Activated CD8-positive, alpha-beta T cell treated with anti-CD3 and anti-CD28 coated beads, Interleukin-2, amount 10 ng/mL, durations not matched to agents 7 days and 5 days (primary cell): ENCODE results near the gene NLRP2B. TPM values are rescaled to one million over a fixed set of nuclear protein-coding genes. Genes with fewer than 3 reads are reported as not detected.
"Not testable (repeated sequence)": the region's sequence is repeated elsewhere in the genome, so short reads cannot be mapped to it uniquely, and the experiment has no call there.

Source experiments
- ATAC-seq: fragments of 150-1000 bp; cut with Tn5 transposase; one replicate; pipeline ENCODE4 v1.10.0; 2021; ENCODE audit warnings: moderate library complexity
- CTCF ChIA-PET: fragments of 350-600 bp; sonication (Branson Sonifier 250); formaldehyde crosslinking; loops from one replicate; lab custom pipeline; 2021; ENCODE audit warnings: antibody characterized with exemption; lab: Charles Lee
- POLR2A ChIA-PET: fragments of 350-600 bp; sonication (Branson Sonifier 250); formaldehyde crosslinking; loops from one replicate; lab custom pipeline; 2021; ENCODE audit warnings: antibody characterized with exemption; lab: Charles Lee
- DNase-seq: peaks from one replicate; pipeline ENCODE4 v3.0.0-alpha.2; 2020
- H3K27ac Mint-ChIP-seq: one replicate; pipeline ENCODE4 v1.8.0; 2021; ENCODE audit warnings: mild to moderate bottlenecking, mixed read lengths
- H3K27me3 Mint-ChIP-seq: one replicate; pipeline ENCODE4 v1.8.0; 2021; ENCODE audit warnings: low read depth, mixed read lengths
- H3K36me3 Mint-ChIP-seq: one replicate; pipeline ENCODE4 v1.8.0; 2021; ENCODE audit warnings: low read depth, mixed read lengths
- H3K4me1 Mint-ChIP-seq: one replicate; pipeline ENCODE4 v1.8.0; 2021; ENCODE audit warnings: low read depth, mixed read lengths
- H3K4me3 Mint-ChIP-seq: one replicate; pipeline ENCODE4 v1.8.0; 2021; ENCODE audit warnings: mild to moderate bottlenecking, mixed read lengths
- H3K9me3 Mint-ChIP-seq: one replicate; pipeline ENCODE4 v1.8.0; 2022; ENCODE audit warnings: mixed read lengths; ENCODE audit not compliant: insufficient read depth
- total RNA-seq, 2 experiments: library from RNA; stranded (reverse); gene quantifications; one replicate each; pipeline ENCODE4 v1.2.3, GENCODE V29; 2021

Gene NLRP2B
- not detected for total RNA-seq

DNA sequence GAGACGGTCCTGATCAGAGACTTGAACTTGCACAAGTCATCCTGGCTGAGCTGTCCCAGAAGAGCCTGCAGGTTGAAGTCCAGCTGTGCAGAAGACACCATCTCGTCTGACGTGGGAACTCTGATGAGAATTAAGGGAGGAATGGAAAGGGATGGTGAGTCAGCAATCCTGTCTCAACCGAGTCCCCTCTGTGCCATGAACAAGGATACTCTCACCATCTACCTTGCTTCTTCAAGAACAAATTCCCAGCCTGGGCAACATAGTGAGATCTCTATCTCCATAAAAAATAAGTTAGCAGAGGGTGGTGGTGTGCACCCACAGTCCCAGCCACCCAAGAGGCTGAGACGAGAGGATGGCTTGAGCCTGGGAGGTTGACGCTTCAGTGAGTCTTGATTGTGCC lies at the start of gene NLRP2B:
Gene NLRP2B (minus strand): TSS at position 101 of the 400 bp plus-strand sequence.
- Mint-ChIP-seq H3K4me1 (no peaks in the 10 kb centered on the region), H3K27me3 (no peaks in the 10 kb centered on the region), H3K36me3 (no peaks in the 10 kb centered on the region), H3K4me3 (no peak within 1 kb of the TSS), H3K27ac (no peak within 1 kb of the TSS), H3K9me3 (peaks cover 4% of the 10 kb centered on the region)
- CTCF ChIA-PET = no interaction called here
- POLR2A ChIA-PET = no interaction called here
- DNase-seq (no peak), ATAC-seq (no peak)

DNA sequence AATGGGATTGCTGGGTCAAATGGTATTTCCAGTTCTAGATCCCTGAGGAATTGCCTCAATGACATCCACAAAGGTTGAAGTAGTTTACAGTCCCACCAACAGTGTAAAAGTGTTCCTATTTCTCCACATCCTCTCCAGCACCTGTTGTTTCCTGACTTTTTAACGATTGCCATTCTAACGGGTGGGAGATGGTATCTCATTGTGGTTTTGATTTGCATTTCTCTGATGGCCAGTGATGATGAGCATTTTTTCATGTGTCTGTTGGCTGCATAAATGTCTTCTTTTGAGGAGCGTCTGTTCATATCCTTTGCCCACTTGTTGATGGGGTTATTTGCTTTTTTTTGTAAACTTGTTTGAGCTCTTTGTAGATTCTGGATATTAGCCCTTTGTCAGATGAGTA lies 45.9 kb upstream of the NLRP2B start:
- POLR2A ChIA-PET, H3K27me3 Mint-ChIP-seq, CTCF ChIA-PET: not testable (repeated sequence)

DNA sequence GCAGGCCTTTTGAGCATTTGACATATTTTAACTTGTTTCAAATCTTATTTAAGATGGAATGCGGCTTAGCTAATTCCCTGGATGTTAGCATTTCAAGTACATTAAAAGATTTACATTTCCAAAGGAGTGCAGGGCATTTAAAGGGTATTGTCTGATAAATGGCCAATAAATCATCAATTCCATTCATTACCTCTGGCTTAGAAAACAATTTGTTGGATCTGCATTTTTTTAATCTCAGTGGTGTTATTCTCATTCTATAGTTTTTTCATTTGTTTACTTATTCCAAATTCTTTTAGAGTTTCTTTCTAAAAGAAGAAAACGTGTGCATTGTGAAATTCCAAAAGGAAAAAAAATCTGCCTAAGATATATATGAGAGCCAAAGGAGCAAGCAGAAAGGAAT lies 1.3 kb upstream of the NLRP2B start:
- POLR2A ChIA-PET = no interaction called here
- H3K36me3 Mint-ChIP-seq = no peaks in the 10 kb centered on the region
- H3K9me3 Mint-ChIP-seq = peaks cover 4% of the 10 kb centered on the region
- no peaks in the 10 kb centered on the region for H3K4me1 Mint-ChIP-seq
- H3K4me3 Mint-ChIP-seq = no peak overlapping the region
- DNase-seq (no peak), ATAC-seq (no peak)
- CTCF ChIA-PET = no interaction called here
- no peak overlapping the region for H3K27ac Mint-ChIP-seq
- no peaks in the 10 kb centered on the region for H3K27me3 Mint-ChIP-seq

More for the DNA sequence above, 45.9 kb upstream of the NLRP2B start:
- H3K4me1 Mint-ChIP-seq, H3K4me3 Mint-ChIP-seq, H3K27ac Mint-ChIP-seq, H3K36me3 Mint-ChIP-seq, H3K9me3 Mint-ChIP-seq, DNase-seq, ATAC-seq: not testable (repeated sequence)

DNA sequence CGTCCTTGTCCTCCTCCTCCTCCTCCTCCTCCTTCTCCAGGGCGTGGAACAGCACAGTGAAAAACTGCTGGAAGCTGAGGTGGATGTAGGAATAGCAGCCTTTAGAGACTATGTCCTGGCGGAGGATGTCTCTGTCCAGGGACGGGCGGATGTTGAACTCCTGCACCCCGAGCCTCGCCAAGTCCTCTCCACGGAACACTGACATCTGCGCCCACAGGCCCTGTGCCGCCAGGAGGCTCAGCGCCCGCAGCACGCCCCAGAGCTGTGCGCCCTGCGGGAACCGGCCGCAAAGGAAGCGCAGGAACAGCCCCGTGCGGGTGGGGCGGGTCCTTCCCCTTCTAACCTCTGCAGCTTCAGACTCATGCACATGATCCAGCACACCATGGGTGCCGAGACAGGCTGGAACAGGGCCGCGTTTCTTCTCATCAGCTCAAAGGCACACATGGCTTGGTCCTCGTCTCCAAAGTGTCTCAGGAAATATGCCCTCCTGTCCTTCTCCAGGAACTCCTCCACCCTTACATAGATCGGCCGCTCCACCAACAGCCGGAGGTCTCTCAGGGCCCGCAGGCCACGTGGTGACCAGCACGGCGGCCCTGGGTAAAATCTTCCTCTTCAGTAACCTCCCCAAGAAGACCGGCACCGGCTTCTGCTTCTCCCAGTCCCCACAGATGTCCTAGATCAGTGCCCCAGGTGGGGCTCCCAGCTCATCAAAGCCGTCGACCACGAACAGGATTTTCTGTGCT lies 1.2 kb downstream of the NLRP2B start:
- Mint-ChIP-seq H3K27me3 (no peaks in the 10 kb centered on the region), H3K4me3 (no peak overlapping the region), H3K9me3 (peaks cover 4% of the 10 kb centered on the region), H3K36me3 (no peaks in the 10 kb centered on the region), H3K27ac (no peak overlapping the region), H3K4me1 (no peaks in the 10 kb centered on the region)
- no peak for DNase-seq
- ChIA-PET CTCF (no interaction called here), POLR2A (no interaction called here)
- ATAC-seq = no peak

DNA sequence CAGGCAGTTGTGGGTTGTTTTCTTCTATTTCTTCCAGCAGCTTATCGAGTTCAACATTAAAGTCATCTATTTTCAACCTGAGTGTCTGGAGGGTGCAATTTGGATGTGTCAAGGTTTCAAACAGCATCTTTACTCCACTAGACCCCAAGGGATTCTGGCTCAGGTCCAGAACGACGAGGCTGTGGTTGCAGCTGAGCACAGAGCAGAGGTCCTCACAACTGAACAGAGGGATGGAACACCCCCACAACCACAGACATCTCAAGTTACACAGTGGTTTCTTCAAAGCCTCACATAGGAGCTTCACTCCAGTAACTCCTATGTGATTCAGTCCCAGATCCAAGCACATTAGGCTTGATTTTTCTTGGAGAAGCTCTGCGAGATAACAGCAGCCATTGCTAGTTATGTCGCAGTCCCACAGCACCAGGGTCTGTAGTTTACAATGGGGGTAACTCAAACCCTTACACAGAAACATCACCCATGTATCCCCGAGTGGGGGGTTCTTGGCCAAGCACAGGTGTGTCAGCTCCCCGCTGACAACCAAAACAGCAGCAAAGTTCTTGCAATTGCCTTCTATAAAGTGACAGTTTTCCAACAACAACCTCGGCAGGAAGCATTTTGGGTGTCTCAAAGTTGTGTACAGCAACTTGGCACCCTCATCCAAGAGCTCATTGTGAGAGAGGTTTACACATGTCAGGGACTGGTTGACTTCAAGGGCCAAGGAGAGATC lies 2.8 kb downstream of the NLRP2B start:
- no peaks in the 10 kb centered on the region for H3K27me3 Mint-ChIP-seq
- H3K36me3 Mint-ChIP-seq = no peaks in the 10 kb centered on the region
- CTCF ChIA-PET = no interaction called here
- POLR2A ChIA-PET = no interaction called here
- H3K9me3 Mint-ChIP-seq = peaks cover 4% of the 10 kb centered on the region
- no peak overlapping the region for H3K27ac Mint-ChIP-seq
- no peak overlapping the region for H3K4me3 Mint-ChIP-seq
- no peak for DNase-seq
- no peak for ATAC-seq
- no peaks in the 10 kb centered on the region for H3K4me1 Mint-ChIP-seq

DNA sequence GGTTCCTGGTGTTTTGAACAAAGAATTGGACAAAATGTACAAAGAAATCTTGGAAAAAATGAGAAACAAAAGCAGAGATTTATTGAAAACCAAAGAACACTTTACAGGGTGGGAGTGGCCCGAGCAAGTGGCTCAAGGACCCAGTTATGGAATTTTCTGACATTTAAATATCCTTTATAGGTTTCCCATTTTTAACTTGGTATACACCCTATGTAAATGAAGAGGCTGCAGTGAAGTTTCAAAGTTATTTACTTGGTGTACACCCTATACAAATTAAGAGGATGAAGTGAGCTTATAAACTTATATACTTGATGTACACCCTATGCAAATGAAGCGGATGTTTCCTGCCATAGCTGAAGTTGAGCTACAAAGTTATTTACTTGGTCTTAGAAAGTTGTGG lies 4.7 kb downstream of the NLRP2B start:
- Mint-ChIP-seq H3K9me3 (peaks cover 4% of the 10 kb centered on the region), H3K36me3 (no peaks in the 10 kb centered on the region), H3K27ac (no peak overlapping the region), H3K4me3 (no peak overlapping the region), H3K27me3 (no peaks in the 10 kb centered on the region), H3K4me1 (no peaks in the 10 kb centered on the region)
- no peak for ATAC-seq
- POLR2A ChIA-PET = interaction anchor here (0.5 kb wide), 1 partner anchor 383 kb away, joined by 3 read pairs; no protein-coding TSS in a partner anchor
- CTCF ChIA-PET = no interaction called here
- DNase-seq = no peak

DNA sequence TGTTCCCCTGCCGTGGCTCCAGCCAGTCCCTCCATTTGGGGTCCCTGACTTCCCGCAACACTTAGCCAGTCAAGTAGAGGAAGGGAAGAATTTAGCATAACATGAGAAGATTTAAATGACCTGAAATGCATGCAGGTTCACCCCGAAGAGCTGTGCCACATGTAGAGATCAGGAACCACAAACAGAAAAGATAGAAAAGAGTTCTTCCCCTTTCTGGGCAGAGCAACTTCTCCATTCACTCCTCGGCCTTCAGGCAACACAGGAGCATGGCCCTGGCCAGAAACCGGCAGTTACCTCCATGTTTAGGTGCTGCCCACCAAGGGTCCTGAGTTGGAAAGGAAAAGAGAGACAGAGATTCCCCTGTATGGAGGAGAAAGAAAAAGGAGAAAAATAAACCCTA lies 5.2 kb downstream of the NLRP2B start:
- Mint-ChIP-seq H3K27ac (no peak overlapping the region), H3K36me3 (no peaks in the 10 kb centered on the region), H3K4me3 (no peak overlapping the region), H3K4me1 (no peaks in the 10 kb centered on the region), H3K27me3 (no peaks in the 10 kb centered on the region), H3K9me3 (peaks cover 2% of the 10 kb centered on the region)
- ChIA-PET CTCF (no interaction called here), POLR2A (no interaction called here)
- DNase-seq (no peak), ATAC-seq (no peak)

DNA sequence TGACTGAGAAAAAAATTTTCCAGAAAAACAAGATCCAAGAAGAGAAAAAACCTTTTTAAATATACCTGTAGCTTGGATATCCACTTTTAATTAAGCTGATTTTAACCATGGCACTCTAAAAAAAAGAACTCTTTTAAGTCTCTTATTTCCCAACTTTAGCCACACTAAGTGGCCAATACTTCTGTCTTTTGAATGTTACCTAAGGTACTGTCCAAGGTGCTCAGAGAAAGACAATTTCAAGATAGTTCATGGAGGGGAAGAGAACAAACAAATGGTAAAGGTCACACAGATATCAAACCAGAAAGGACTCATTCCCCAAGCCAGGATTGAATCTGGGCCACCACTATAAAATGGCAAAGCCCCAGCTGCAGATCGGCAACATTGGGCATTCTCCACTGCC lies 10.1 kb downstream of the NLRP2B start:
- H3K27ac Mint-ChIP-seq = no peak overlapping the region
- ATAC-seq = no peak
- ChIA-PET CTCF (no interaction called here), POLR2A (no interaction called here)
- H3K27me3 Mint-ChIP-seq = no peaks in the 10 kb centered on the region
- H3K36me3 Mint-ChIP-seq = no peaks in the 10 kb centered on the region
- no peaks in the 10 kb centered on the region for H3K9me3 Mint-ChIP-seq
- no peaks in the 10 kb centered on the region for H3K4me1 Mint-ChIP-seq
- H3K4me3 Mint-ChIP-seq = no peak overlapping the region
- no peak for DNase-seq

DNA sequence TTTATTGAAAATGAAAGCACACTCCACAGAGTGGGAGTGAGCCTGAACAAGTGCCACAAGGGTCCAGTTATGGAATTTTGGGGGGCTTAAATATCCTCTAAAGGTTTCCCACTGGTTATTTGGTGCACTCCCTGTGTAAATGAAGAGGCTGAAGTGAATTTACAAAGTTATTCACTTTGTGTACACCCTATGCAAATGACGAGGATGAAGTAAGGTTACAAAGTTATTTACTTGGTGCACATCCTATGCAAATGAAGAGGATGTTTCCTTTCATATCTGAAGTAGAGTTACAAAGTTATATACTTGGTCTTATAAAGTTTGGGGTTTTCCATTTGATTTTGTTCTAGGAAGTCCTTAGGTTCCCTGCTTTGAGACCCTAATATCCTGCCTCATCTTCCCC lies 13.1 kb downstream of the NLRP2B start:
- Mint-ChIP-seq H3K27me3 (no peaks in the 10 kb centered on the region), H3K36me3 (no peaks in the 10 kb centered on the region), H3K4me1 (no peaks in the 10 kb centered on the region), H3K27ac (no peak overlapping the region), H3K9me3 (no peaks in the 10 kb centered on the region), H3K4me3 (no peak overlapping the region)
- ATAC-seq = no peak
- ChIA-PET POLR2A (no interaction called here), CTCF (no interaction called here)
- DNase-seq = no peak

DNA sequence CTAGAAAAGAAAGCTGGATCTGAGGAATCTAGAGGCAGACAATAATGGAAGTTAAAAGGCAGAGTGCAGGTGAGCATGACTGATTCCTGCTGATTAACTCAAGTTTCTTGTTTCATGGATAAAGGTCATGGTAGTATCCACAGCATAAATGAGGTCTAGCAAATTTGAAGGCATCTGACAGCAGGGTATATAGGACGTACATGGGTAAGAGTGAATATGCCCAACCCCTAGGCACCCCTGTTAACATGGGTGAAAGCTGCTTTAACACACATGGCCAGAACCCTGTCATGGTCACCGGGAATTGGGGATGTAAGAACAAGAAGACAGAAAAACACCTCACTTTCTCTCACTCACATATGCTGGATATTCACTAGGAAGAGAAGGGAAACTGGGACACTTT lies 25.0 kb downstream of the NLRP2B start:
- Mint-ChIP-seq H3K9me3 (no peaks in the 10 kb centered on the region), H3K4me3 (no peak overlapping the region), H3K27ac (no peak overlapping the region), H3K36me3 (no peaks in the 10 kb centered on the region), H3K4me1 (no peaks in the 10 kb centered on the region), H3K27me3 (no peaks in the 10 kb centered on the region)
- ChIA-PET CTCF (no interaction called here), POLR2A (no interaction called here)
- no peak for DNase-seq
- ATAC-seq = no peak

DNA sequence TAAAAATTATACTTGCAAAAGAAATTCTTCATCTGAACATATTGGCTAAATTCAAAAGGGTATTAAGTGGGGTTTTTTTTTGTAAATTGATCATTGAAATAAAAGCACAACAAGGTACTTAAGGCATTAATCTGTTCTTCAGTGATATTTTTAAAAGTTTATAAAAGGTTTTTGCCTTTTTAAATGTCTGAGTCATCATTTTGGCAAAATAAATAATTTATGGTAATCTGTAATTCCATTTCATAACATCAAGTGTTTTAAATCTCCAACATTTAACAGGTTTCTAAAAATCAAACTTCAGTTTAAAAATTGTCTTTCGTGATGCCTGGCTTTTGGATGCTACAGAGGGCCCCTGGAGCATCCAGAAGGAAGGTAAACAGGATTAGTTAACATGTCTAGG lies 27.4 kb downstream of the NLRP2B start:
- Mint-ChIP-seq H3K27me3 (no peaks in the 10 kb centered on the region), H3K36me3 (no peaks in the 10 kb centered on the region), H3K4me1 (no peaks in the 10 kb centered on the region), H3K9me3 (no peaks in the 10 kb centered on the region), H3K27ac (no peak overlapping the region), H3K4me3 (no peak overlapping the region)
- ATAC-seq (no peak), DNase-seq (no peak)
- ChIA-PET POLR2A (no interaction called here), CTCF (no interaction called here)

DNA sequence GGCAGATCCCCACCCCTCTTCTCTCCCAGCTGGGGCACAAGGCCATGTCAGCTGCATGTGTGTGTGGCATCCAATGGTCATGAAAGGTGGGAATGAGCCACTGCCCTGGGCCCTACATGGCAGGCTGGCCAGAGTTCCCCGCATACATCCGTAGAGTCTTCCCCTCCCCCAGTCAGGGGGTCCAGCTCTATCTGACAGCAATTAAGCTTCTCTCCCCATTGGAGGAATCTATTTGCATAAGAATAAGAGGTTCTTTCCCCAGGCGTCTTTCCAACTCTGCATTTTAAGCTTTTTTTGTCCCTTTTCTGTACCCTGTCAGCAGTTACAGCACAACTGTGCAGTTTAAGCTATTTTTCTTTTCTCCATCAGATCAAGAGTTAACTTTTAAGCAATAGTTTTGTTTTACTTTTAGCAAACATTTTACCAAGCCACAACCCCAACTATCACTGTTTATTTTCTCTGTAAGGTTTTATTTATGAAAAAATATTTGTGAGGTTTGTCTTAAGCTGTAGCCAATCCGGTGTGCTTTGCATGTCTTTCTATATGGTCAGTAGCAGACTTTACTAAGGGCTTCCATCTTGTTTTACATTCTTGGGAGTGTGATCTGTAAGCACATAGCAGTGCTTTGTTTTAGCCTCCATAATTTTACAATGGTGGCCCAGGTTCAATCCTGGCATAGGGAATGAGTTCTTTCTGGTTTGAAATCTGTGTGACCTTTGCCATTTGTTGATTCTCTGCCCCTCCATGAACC lies 28.7 kb downstream of the NLRP2B start:
- DNase-seq (no peak), ATAC-seq (no peak)
- no peak overlapping the region for H3K27ac Mint-ChIP-seq

More for the DNA sequence above, 28.7 kb downstream of the NLRP2B start:
- no peaks in the 10 kb centered on the region for H3K36me3 Mint-ChIP-seq
- ChIA-PET POLR2A (no interaction called here), CTCF (no interaction called here)
- H3K27me3 Mint-ChIP-seq = no peaks in the 10 kb centered on the region
- H3K4me1 Mint-ChIP-seq = no peaks in the 10 kb centered on the region
- H3K4me3 Mint-ChIP-seq = no peak overlapping the region
- no peaks in the 10 kb centered on the region for H3K9me3 Mint-ChIP-seq
